Neural cell (in vitro differentiated cells): ENCODE data around the gene ZSWIM6. TPM values are rescaled to one million over a fixed set of nuclear protein-coding genes. Genes with fewer than 3 reads are reported as not detected.

Experiments used
- H2AFZ ChIP-seq: fragments of 200-600, 300-800 bp; sonication (generic), shearing (Covaris generic); 2 replicates; pipeline ENCODE4 v1.6.0; 2014; ENCODE audit warnings: low read depth, mild to moderate bottlenecking, antibody characterized with exemption, low read length, moderate library complexity
- H3F3A ChIP-seq: fragments of 200-600 bp; shearing (Covaris generic); 2 replicates; pipeline ENCODE4 v1.6.1; 2016; ENCODE audit warnings: mild to moderate bottlenecking, moderate library complexity, mixed read lengths, antibody characterized with exemption, low read length; ENCODE audit not compliant: insufficient read depth, poor library complexity, severe bottlenecking
- H3K27ac ChIP-seq: fragments of 200-600, 300-800 bp; sonication (generic), shearing (Covaris generic); 2 replicates; pipeline ENCODE4 v1.5.1; 2014; ENCODE audit warnings: mild to moderate bottlenecking, low read length, moderate library complexity
- H3K27me3 ChIP-seq: fragments of 300-800, 200-600 bp; sonication (generic), shearing (Covaris generic); 2 replicates; pipeline ENCODE4 v1.6.0; 2014; ENCODE audit warnings: mild to moderate bottlenecking, low read depth, low read length, moderate library complexity; ENCODE audit not compliant: insufficient read depth
- H3K36me3 ChIP-seq: fragments of 300-800, 200-600 bp; sonication (generic), shearing (Covaris generic); 2 replicates; pipeline ENCODE4 v1.5.1; 2014; ENCODE audit warnings: mild to moderate bottlenecking, antibody characterized with exemption, low read length, moderate library complexity; ENCODE audit not compliant: insufficient read depth
- H3K4me2 ChIP-seq: fragments of 300-800, 200-600 bp; sonication (generic), shearing (Covaris generic); 2 replicates; pipeline ENCODE4 v1.6.0; 2014; ENCODE audit warnings: mild to moderate bottlenecking, low read length
- H3K4me3 ChIP-seq: fragments of 300-800, 200-600 bp; sonication (generic), shearing (Covaris generic); 2 replicates; pipeline ENCODE4 v1.5.1; 2014; ENCODE audit warnings: mild to moderate bottlenecking, low read length, moderate library complexity
- H3K79me2 ChIP-seq: fragments of 200-600 bp; shearing (Covaris generic); replicated peaks from 2 replicates; pipeline ENCODE4 v1.6.0; 2014; ENCODE audit warnings: mild to moderate bottlenecking, low read length, moderate library complexity; ENCODE audit not compliant: insufficient read depth
- H3K9ac ChIP-seq: fragments of 300-800, 200-600 bp; sonication (generic), shearing (Covaris generic); 2 replicates; pipeline ENCODE4 v1.6.1; 2016; ENCODE audit warnings: mild to moderate bottlenecking, low read length, mixed read lengths
- H3K9me2 ChIP-seq: fragments of 200-600 bp; shearing (Covaris generic); 2 replicates; pipeline ENCODE4 v1.6.1; 2016; ENCODE audit warnings: mild to moderate bottlenecking, low read length, mixed read lengths; ENCODE audit not compliant: insufficient read depth
- H3K9me3 ChIP-seq: fragments of 200-600, 300-800 bp; sonication (generic), shearing (Covaris generic); 2 replicates; pipeline ENCODE4 v1.6.1; 2016; ENCODE audit warnings: mild to moderate bottlenecking, mixed run types, low read length, moderate library complexity, mixed read lengths
- H4K20me1 ChIP-seq: fragments of 200-600 bp; shearing (Covaris generic); 2 replicates; pipeline ENCODE4 v1.6.1; 2016; ENCODE audit warnings: mild to moderate bottlenecking, mixed run types; ENCODE audit not compliant: insufficient read depth
- CTCF ChIP-seq: fragments of 450-650 bp; IDR thresholded peaks from 2 replicates; pipeline ENCODE4 v1.5.1; 2014; ENCODE audit warnings: antibody characterized with exemption, mild to moderate bottlenecking, moderate library complexity; ENCODE audit not compliant: poor library complexity, severe bottlenecking
- EP300 ChIP-seq: fragments of 450-650 bp; conservative IDR thresholded peaks from 2 replicates; pipeline ENCODE4 v1.6.1; 2014; ENCODE audit warnings: antibody characterized with exemption, mild to moderate bottlenecking, moderate library complexity; ENCODE audit not compliant: poor library complexity, severe bottlenecking
- EZH2 ChIP-seq: fragments of 200-600, 300-800 bp; shearing (Covaris generic), sonication (generic); IDR thresholded peaks from 2 replicates; pipeline ENCODE4 v1.6.1; 2014; ENCODE audit warnings: antibody characterized with exemption, low read length, borderline replicate concordance, mild to moderate bottlenecking; ENCODE audit not compliant: insufficient read depth, poor library complexity, severe bottlenecking
- MXI1 ChIP-seq: fragments of 450-650 bp; conservative IDR thresholded peaks from 2 replicates; pipeline ENCODE4 v1.6.1; 2014; ENCODE audit warnings: antibody characterized with exemption, mild to moderate bottlenecking; ENCODE audit not compliant: poor library complexity, severe bottlenecking
- POLR2AphosphoS5 ChIP-seq: IDR thresholded peaks from 2 replicates; pipeline ENCODE4 v1.6.1; 2012
- RAD21 ChIP-seq: fragments of 450-650 bp; conservative IDR thresholded peaks from 2 replicates; pipeline ENCODE4 v1.6.1; 2014; ENCODE audit warnings: antibody characterized with exemption, mild to moderate bottlenecking, moderate library complexity
- REST ChIP-seq: IDR thresholded peaks from 2 replicates; pipeline ENCODE4 v1.6.1; 2012; ENCODE audit warnings: borderline replicate concordance
- SMC3 ChIP-seq: fragments of 450-650 bp; conservative IDR thresholded peaks from 2 replicates; pipeline ENCODE4 v1.6.1; 2014; ENCODE audit warnings: antibody characterized with exemption, mild to moderate bottlenecking, moderate library complexity; ENCODE audit not compliant: poor library complexity
- TAF1 ChIP-seq: IDR thresholded peaks from 2 replicates; pipeline ENCODE4 v1.6.1; 2012; ENCODE audit warnings: low read depth
- polyA plus RNA-seq: library from polyadenylated mRNA; depleted of rRNA; stranded (reverse); fragments of >200 nt; gene quantifications from 2 replicates; pipeline ENCODE4 v1.2.3, GENCODE V29; 2014

ZSWIM6 gene
- polyA plus RNA-seq, 1 donor from 2014 or later, result 43.6 TPM

- H2AFZ ChIP-seq, result no peak overlapping the region
- H4K20me1 ChIP-seq, result no peaks in the 10 kb centered on the region
- H3K4me2 ChIP-seq, result no peak overlapping the region
- H3K27me3 ChIP-seq, result no peaks in the 10 kb centered on the region
- no peaks in the 10 kb centered on the region for H3K36me3 ChIP-seq
- no peak overlapping the region for H3K4me3 ChIP-seq
- no peaks in the 10 kb centered on the region for H3K9me2 ChIP-seq
- TF ChIP-seq REST, result no peak
- no peak for TF ChIP-seq SMC3
- TF ChIP-seq EZH2, result no peak
- TF ChIP-seq RAD21, result no peak
- TF ChIP-seq TAF1, result no peak
- TF ChIP-seq MXI1, result no peak
- TF ChIP-seq EP300, result no peak
- no peak for TF ChIP-seq CTCF
- TF ChIP-seq POLR2AphosphoS5, result no peak
- no peaks in the 10 kb centered on the region for H3K9me3 ChIP-seq
- peaks cover 3% of the 10 kb centered on the region for H3F3A ChIP-seq
- no peak overlapping the region for H3K27ac ChIP-seq
- H3K79me2 ChIP-seq, result no peaks in the 10 kb centered on the region
- no peak overlapping the region for H3K9ac ChIP-seq
Measured at GRCh38 chr5:61318376-61318775, 13.7 kb upstream of the ZSWIM6 start.

- Histone ChIP-seq H3K9ac (peak overlapping the region; percentile 62), H3K36me3 (no peaks in the 10 kb centered on the region), H3K4me2 (peak overlapping the region; percentile 42), H3K9me3 (no peaks in the 10 kb centered on the region), H3K4me3 (peak overlapping the region; percentile 53), H4K20me1 (no peaks in the 10 kb centered on the region), H3K9me2 (no peaks in the 10 kb centered on the region), H3F3A (peaks cover 3% of the 10 kb centered on the region), H3K27ac (peak overlapping the region; percentile 91), H3K27me3 (no peaks in the 10 kb centered on the region), H3K79me2 (no peaks in the 10 kb centered on the region), H2AFZ (peak overlapping the region; percentile 46)
- TF ChIP-seq CTCF, result no peak
- peak; percentile 89 for TF ChIP-seq REST
- peak; percentile 58 for TF ChIP-seq TAF1
- peak; percentile 88 for TF ChIP-seq EP300
- TF ChIP-seq RAD21, result no peak
- TF ChIP-seq POLR2AphosphoS5, result peak; percentile 82
- peak; percentile 23 for TF ChIP-seq SMC3
Measured at GRCh38 chr5:61319388-61320146, 12.5 kb upstream of the ZSWIM6 start.
